Jurkat, Clone E6-1 (cell line): ENCODE measurements around the gene TRERF1.

Source experiments
- DNase-seq: peaks from one replicate; pipeline ENCODE4 v3.0.0-alpha.2; 2011; ENCODE audit warnings: low read depth, low spot score
- H3K4me3 ChIP-seq: 2 replicates; pipeline ENCODE4 v1.5.1; 2011; ENCODE audit warnings: mild to moderate bottlenecking, low read length, control low read depth, moderate library complexity

Gene TRERF1

DNA sequence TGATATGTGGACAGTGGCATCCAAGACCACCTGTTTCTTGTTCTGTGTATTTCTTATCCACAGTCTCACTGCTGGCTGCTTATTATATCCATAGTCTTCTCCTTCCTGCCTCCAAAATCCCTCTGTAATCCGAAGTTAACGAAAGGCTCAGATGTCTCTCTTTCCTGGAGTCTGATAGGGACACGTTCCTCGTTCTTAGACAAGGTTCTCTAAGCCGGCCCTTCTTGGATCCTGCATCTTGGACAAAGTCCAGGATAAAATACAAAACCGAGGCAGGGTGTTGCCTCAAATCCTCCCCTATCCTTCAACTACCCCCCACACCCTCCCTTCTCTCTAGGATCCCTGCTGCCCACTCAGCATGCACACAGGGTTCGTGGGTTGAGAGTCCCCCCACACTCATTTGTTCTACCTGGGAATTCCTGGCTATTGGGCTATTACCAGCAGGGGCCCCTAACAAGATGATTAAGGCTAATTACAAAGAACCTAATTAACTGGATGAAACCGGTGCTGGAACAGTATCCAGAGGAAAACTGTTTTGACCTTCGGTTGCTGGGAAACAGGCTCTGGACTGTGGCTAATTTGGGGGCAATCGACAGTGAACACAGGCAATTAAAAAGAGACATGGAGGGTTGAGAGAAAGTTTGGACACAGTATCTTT is 201.3 kb downstream of the TRERF1 start:
- H3K4me3 ChIP-seq = no peak overlapping the region
- DNase-seq = no peak

DNA sequence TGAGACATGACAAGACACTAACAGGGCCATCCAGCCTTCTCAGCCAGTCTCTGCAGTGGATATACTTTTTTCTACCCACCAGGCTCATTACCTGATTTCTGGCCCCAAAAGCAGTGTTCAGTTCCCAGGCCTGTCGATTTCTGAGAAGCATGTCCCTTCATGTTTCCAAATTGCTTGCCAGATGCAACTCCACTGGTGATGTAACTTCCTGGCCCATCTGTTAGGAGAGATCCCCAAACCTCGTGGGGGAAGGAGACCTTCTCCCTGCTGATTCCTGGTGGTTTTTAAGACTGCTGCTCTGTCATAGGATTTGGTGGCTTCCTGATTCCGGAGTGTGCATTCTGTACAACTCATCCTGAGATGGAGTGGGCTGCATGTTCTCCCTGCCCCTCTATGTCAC is 202.4 kb downstream of the TRERF1 start:
- no peak for DNase-seq

GRCh38 chr6:42243046-42243445 is 208.7 kb downstream of the TRERF1 start:
- no peak for DNase-seq
- no peak overlapping the region for H3K4me3 ChIP-seq

More for the DNA sequence above, 202.4 kb downstream of the TRERF1 start:
- H3K4me3 ChIP-seq = no peak overlapping the region

DNA sequence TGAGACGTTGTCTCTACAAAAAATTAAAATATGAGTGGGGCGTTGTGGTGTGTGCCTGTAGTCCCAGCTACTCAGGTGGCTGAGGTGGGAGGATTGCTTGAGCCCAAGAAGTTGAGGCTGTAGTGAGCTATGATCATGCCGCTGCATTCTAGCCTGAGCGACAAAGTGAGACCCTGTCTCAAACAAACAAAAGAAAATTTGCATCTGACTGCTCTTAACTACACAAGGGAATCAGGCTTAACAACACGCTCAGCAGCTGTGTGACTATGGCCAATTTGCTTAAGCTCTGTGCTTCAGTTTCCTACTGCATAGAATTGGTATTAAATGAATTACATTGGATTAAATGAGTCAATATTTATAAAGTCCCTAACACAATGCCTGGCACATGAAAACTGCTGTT is 209.8 kb downstream of the TRERF1 start:
- no peak for DNase-seq
- H3K4me3 ChIP-seq = no peak overlapping the region

- no peak overlapping the region for H3K4me3 ChIP-seq
- DNase-seq = no peak
Measured at GRCh38 chr6:42239736-42240375, 211.9 kb downstream of the TRERF1 start.

DNA sequence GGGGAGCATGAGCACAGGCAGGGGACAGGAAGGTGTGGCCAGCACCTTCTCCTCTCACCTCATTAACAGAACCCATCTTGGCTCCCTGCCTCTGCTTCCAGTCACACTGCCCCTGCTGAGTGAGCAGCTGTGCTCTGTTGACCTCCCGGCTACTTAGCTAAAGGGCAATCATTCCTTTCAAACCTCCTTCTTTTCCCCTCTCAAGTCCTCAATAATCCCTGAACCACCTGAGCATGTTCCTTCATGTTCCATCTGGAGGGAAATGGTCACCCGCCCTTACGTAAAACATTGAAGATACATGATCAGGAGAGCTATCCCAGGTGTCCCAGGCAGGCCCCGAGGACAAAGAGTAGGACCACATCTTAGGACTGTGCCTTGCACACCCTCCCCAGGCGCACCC is 212.4 kb downstream of the TRERF1 start:
- no peak for DNase-seq
- H3K4me3 ChIP-seq = no peak overlapping the region

- no peak overlapping the region for H3K4me3 ChIP-seq
- DNase-seq = no peak
Measured at GRCh38 chr6:42237857-42238256, 213.9 kb downstream of the TRERF1 start.

DNA sequence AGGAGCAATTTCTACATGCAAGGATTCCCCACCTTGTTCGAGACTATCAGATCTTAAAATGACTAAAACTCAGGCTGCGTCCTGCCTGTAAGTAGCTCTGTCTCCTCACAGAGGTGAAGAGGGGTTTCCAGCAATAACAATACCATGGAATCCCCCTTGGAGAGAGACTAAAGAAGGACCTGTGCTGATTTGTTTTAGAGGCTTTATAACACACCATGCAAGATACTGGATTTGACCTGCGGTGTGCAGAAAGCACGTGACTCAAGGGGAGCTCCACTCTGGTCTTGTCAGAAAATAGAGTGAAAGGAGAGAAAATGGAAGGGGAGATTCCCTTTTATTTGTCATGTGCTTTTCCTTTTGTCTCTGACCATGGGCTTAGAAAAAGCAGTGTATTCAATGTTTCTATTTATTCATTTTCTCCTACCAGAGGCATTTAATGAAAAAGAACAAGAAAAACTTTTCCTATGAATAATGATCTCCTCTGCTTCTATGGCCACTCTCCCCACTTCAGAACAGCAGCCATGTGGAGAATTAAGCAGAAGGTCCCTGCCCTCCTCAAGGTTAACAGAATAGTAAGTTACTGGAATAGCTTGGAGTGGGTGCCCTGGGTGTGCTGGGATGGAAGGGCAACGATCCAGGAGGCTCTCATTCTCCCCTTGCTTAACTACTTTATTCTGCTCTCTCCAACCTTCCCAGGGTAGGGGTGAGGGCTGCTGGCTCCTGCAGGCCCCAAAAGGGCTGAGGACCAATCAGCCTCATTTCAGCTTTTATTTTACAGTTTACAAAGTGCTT is 214.8 kb downstream of the TRERF1 start:
- DNase-seq = no peak
- no peak overlapping the region for H3K4me3 ChIP-seq

- no peak overlapping the region for H3K4me3 ChIP-seq
- no peak for DNase-seq
Measured at GRCh38 chr6:42236030-42236429, 215.7 kb downstream of the TRERF1 start.

GRCh38 chr6:42232035-42232434 is 219.7 kb downstream of the TRERF1 start:
- no peak overlapping the region for H3K4me3 ChIP-seq
- no peak for DNase-seq

GRCh38 chr6:42230345-42231321 is 221.1 kb downstream of the TRERF1 start:
- H3K4me3 ChIP-seq = no peak overlapping the region
- peak; percentile 9 for DNase-seq

GRCh38 chr6:42229506-42230119 is 222.1 kb downstream of the TRERF1 start:
- no peak overlapping the region for H3K4me3 ChIP-seq
- no peak for DNase-seq

DNA sequence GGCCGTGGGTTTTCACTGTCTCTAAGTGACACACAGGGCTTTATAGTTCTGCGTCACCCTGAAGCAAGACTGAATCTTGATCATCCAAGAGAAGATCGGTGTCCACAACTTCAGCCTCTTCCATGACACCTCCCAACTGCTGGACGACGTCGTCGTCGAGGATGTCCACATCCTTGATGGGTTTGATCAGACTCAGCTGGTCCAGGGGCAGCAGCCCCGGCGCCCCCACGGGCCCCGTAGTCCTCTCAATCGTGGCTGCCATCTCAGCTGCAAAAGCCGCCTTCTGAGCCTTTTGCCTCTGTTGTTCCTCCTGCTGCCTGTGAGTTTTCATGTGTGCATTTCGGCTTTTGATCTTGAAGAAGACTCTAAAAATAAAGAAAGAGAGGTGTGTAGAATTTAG is 223.4 kb downstream of the TRERF1 start:
- no peak overlapping the region for H3K4me3 ChIP-seq
- no peak for DNase-seq

GRCh38 chr6:42227173-42227850 is 224.4 kb downstream of the TRERF1 start:
- H3K4me3 ChIP-seq = no peak overlapping the region
- no peak for DNase-seq

DNA sequence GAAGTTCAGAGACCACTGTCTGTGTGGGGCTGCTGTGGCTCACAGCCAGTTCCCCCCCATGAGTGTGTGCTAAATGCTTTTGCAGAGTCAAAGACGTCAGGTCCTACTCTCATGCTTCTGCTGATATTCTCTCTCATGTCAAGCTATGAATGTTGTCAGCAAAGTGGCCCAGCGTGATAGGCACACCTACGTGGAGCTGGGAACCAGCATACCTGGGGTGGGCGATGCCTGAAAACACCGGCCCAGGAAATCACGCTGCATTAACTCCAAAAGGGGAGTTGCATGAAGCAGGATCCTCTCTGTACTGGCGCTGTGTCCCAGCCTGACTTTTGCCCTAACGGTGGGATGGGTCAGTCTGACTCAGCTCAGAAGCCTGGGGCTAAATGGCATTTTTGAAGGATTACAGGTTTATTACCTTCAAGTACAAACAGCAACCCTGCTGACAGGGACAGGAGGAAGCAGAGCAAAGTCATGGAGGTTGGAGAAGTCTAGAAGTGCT is 225.0 kb downstream of the TRERF1 start:
- DNase-seq = no peak
- H3K4me3 ChIP-seq = no peak overlapping the region

DNA sequence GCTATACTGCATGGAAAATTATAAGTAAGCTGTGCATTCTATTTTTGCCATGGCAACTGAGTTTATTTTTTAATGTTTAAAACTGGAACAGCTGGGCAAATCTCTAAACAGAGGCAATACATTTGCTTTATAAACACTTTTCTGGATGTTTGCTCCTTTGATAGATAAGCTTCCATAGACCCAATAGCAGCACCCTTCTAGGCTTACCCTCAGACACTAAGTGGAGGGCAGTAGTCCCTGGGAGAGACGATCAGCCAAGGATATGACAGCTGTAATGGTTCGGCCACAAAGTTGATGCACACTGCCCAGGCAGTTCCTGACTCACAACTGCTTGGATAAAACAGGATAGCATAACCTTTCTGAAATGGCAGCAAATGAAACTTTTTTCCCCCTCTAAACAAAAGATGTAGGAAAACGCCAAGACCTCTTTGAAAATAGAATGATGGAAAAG is 225.5 kb downstream of the TRERF1 start:
- no peak for DNase-seq
- H3K4me3 ChIP-seq = no peak overlapping the region

GRCh38 chr6:42225419-42225818 is 226.3 kb downstream of the TRERF1 start:
- DNase-seq = no peak
- no peak overlapping the region for H3K4me3 ChIP-seq

DNA sequence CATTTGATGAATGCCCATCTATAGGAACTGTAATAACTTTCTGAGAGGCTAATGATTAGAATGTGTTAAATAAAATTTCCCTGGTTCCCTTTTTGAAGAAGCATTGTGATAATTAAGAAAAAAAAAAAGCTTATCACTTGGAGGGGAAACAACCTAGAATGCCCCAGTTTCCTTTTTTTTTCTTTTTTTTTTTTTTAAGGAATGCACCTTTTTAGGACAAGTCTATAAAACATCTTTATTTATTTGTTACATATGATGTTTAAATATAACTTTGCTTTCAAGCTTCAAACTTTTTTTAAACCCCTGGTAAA is 226.7 kb downstream of the TRERF1 start:
- no peak for DNase-seq
- no peak overlapping the region for H3K4me3 ChIP-seq
